GM18502 (cell line): ENCODE measurements around the gene OR52E8.

ENCODE experiments used
- ATAC-seq: cut with Tn5 transposase; IDR thresholded peaks from one replicate; pipeline ENCODE4 v1.9.1; 2021; ENCODE audit warnings: mild to moderate bottlenecking; ENCODE audit not compliant: unreplicated experiment, poor library complexity

OR52E8 gene

GRCh38 chr11:5808500-5809121, 48.9 kb downstream of the OR52E8 start, which contains the start of gene OR52N2:
Gene OR52N2 (plus strand): TSS chr11:5808924. CDS start chr11:5820336, 11,412 bp downstream.
- ATAC-seq, result peak; percentile 94

- no peak for ATAC-seq
These were observed 49.9 kb downstream of the OR52E8 start for GRCh38 chr11:5807580-5807979.
